Measurements from ENCODE around the gene PHKG2.
"Not testable (repeated sequence)": the region's sequence is repeated elsewhere in the genome, so short reads cannot be mapped to it uniquely, and the experiment has no call there.

DNA sequence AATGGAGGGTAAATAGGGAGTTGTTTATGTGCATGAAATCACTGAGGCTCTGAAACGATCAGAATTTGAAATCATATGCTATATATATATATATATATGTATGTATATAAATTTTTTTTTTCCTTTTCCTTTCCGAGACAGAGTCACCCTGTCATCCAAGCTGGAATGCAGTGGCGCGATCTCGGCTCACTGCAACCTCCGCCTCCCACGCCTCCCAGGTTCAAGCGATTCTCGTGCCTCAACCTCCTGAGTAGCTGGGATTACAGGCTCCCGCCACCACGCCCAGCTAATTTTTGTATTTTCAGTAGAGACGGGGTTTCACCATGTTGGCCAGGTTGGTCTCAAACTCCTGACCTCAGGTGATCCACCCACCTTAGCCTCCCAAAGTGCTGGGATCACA, 45.2 kb upstream of the PHKG2 start:
- TF ChIP-seq, protein P1, sequence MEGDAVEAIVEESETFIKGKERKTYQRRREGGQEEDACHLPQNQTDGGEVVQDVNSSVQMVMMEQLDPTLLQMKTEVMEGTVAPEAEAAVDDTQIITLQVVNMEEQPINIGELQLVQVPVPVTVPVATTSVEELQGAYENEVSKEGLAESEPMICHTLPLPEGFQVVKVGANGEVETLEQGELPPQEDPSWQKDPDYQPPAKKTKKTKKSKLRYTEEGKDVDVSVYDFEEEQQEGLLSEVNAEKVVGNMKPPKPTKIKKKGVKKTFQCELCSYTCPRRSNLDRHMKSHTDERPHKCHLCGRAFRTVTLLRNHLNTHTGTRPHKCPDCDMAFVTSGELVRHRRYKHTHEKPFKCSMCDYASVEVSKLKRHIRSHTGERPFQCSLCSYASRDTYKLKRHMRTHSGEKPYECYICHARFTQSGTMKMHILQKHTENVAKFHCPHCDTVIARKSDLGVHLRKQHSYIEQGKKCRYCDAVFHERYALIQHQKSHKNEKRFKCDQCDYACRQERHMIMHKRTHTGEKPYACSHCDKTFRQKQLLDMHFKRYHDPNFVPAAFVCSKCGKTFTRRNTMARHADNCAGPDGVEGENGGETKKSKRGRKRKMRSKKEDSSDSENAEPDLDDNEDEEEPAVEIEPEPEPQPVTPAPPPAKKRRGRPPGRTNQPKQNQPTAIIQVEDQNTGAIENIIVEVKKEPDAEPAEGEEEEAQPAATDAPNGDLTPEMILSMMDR (conservative IDR thresholded peaks at IDR 0.05; ENCODE audit: low read length), result not testable (repeated sequence)
- TF ChIP-seq EZH2phosphoT487 (IDR thresholded peaks at IDR 0.05; ENCODE audit: borderline replicate concordance), result not testable (repeated sequence)
